ENCODE results near the gene CERKL. TPM values are rescaled to one million over a fixed set of nuclear protein-coding genes. Genes with fewer than 3 reads are reported as not detected.

Gene CERKL
- total RNA-seq, 1 donor from 2014 or later: not detected

- no peak for DNase-seq (ENCODE audit: low read depth)
These were observed 133.1 kb downstream of the CERKL start for GRCh38 chr2:181523756-181524155.

DNA sequence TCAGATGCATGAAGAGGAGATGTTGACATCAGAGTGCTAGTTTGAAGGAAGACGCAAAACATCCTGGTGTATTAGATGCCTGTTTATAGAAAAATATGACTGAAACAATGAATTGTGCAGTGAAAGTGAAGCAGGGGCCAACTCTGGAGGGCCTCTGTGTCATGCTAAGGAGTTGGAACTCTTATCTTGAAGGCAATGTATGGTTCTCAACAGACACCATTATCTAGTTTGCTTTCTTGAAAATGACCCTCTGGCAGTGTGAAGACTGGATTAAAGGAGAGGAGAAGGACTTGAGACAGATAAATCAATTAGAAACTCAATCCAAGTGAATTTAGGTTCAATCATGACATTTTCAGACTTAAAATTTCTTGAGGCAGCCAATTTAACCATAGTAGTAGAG, 136.7 kb downstream of the CERKL start:
- no peak for DNase-seq (ENCODE audit: low read depth)

DNA sequence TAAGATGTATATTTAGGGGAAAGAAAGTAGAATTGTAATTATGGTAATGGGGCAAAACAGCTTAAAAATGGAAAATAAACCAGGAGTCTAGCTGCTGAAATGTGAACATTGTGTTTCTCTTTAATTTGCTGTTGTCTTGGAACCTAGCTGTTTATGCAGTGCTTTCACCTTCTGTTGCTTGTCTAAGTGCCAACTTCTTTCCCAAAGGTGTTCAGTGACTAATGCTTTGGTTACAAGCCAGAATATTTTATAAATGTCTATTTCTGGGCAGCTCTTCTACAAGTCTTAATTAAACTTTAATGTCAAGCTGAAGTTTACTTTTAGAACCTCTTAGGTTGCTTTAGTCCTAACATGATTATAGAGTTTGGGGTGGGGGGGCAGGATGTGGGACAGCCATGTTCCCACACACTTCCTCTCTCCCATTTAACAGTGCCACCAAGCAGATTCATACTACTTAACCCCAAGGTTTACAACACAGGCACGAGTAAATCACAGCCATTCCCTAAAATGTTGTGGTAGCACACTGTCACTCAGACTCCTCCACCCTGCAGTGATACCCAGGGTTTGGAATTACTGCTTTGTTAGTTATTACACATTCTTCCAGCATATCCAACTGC, 139.1 kb downstream of the CERKL start:
- DNase-seq (ENCODE audit: low read depth): no peak

DNA sequence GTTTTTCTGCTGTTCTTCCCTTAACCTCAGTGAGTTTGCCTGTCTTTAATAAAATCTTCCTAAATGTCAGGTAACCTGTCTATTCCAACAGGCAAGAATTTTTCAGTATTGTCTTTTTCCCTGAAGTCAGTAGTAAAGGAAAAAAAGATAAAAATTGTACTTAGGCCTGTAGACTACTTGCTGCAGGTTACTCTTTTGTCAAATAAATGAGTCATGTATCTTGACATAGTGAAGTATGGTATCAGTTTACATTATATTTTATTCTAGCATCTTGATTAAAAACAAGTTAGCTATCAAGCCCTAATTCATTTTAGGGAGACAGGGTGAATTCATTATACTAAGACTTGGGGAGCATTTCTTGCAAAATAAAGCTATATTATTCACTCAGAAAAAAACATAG, 139.9 kb downstream of the CERKL start:
- DNase-seq (ENCODE audit: low read depth): no peak

DNA sequence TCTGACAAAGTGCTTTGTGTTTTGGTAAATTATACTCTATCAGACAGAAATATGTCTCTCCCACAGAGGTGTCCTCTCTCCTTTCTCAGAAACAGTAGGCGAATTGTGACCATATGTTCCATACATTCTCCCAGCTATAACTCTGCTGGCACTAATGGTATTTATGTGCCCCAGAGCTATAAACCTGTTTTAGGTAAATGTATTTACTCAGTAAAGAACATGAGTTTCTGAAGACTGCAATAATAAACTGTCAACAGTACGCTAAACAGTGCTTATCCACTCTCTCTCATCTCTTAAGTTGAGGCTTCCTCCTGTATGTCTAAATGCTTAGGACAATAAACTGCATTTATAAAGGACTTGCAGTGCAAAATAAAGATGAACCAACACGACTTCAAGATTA, 141.2 kb downstream of the CERKL start:
- DNase-seq (ENCODE audit: low read depth): no peak

GRCh38 chr2:181500201-181500600, 156.7 kb downstream of the CERKL start:
- no peak for DNase-seq (ENCODE audit: low read depth)

DNA sequence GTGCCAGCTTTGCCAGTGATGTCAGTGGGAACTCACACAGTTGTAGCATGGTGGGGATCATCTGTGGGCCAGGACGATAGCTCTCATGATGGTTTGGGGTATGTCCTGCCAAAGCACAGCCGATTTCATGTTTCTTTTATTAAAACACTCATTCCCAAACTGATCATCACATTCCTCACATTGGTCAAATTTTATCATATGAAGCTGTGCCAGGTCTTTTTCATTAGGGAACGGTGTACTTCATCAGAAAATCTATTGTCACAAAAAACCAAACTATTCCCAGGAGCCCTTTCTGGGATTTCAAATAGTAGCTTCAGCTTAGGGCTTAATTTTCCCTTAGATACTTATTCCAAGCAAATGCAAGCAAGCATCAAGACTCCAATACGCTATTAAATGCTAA, 157.7 kb downstream of the CERKL start:
- no peak for DNase-seq (ENCODE audit: low read depth)

Other genes starting within 250 kb of the CERKL start
- gene ITGA4, start 199.7 kb downstream of the CERKL start, total RNA-seq: 14.4 and 31.9 TPM in 2 replicates
- not detected in 2 replicates for gene NEUROD1, start 23.4 kb upstream of the CERKL start, total RNA-seq
- 92.1 and 121 TPM in 2 replicates for gene ITPRID2, start 234.6 kb upstream of the CERKL start, total RNA-seq

Data from myocyte (in vitro differentiated cells).